Activated CD8-positive, alpha-beta memory T cell treated with anti-CD3 and anti-CD28 coated beads for 48 hours (primary cell): ENCODE measurements around the gene ECE1.

Source experiments
- DNase-seq, 3 experiments: peaks; one replicate each; pipeline ENCODE4 v3.0.0-alpha.2; 2020; ENCODE audit warnings: low read depth in 2 of 3, low spot score in 2 of 3

The ECE1 gene

GRCh38 chr1:21255284-21255942, 34.9 kb downstream of the ECE1 start:
- peak; percentile 50 to 57 (median 55) for DNase-seq

GRCh38 chr1:21254335-21254951, 35.8 kb downstream of the ECE1 start:
- no peak for DNase-seq

GRCh38 chr1:21251773-21252471, 38.3 kb downstream of the ECE1 start:
- DNase-seq, result no peak

GRCh38 chr1:21249940-21250493, 40.2 kb downstream of the ECE1 start:
- DNase-seq, result no peak

- no peak for DNase-seq
Measured at GRCh38 chr1:21247892-21248715, 42.2 kb downstream of the ECE1 start.

GRCh38 chr1:21246905-21247642, 43.2 kb downstream of the ECE1 start:
- DNase-seq, result no peak

- no peak for DNase-seq
Measured at GRCh38 chr1:21245688-21246229, 44.5 kb downstream of the ECE1 start.

GRCh38 chr1:21244986-21245687, 45.1 kb downstream of the ECE1 start:
- no peak for DNase-seq

- DNase-seq, result no peak
Measured at GRCh38 chr1:21244154-21244553, 46.1 kb downstream of the ECE1 start.

GRCh38 chr1:21242846-21243245, 47.4 kb downstream of the ECE1 start:
- no peak for DNase-seq

GRCh38 chr1:21241771-21242581, 48.3 kb downstream of the ECE1 start:
- DNase-seq, result no peak

- no peak for DNase-seq
Measured at GRCh38 chr1:21240706-21241105, 49.6 kb downstream of the ECE1 start.

- no peak for DNase-seq
Measured at GRCh38 chr1:21239221-21239620, 51.0 kb downstream of the ECE1 start.

- DNase-seq, result no peak
Measured at GRCh38 chr1:21238141-21238800, 52.0 kb downstream of the ECE1 start.

- no peak for DNase-seq
Measured at GRCh38 chr1:21237446-21238088, 52.7 kb downstream of the ECE1 start.

GRCh38 chr1:21236178-21236577, 54.1 kb downstream of the ECE1 start:
- no peak for DNase-seq

- no peak for DNase-seq
Measured at GRCh38 chr1:21234779-21235178, 55.5 kb downstream of the ECE1 start.

GRCh38 chr1:21233490-21233889, 56.8 kb downstream of the ECE1 start:
- DNase-seq, result no peak
